Measurements from ENCODE around the gene PDE1C.

The PDE1C gene

GRCh38 chr7:31924251-31924650, 146.0 kb downstream of the PDE1C start:
- no peak overlapping the region for H3K27ac ChIP-seq
- H3K4me3 ChIP-seq, result no peak overlapping the region
- DNase-seq (ENCODE audit: low spot score), result no peak
- no peak for TF ChIP-seq CTCF (IDR thresholded peaks at IDR 0.05)

GRCh38 chr7:31922848-31923247, 147.4 kb downstream of the PDE1C start:
- Histone ChIP-seq H3K4me3 (no peak overlapping the region), H3K27ac (no peak overlapping the region)
- DNase-seq (ENCODE audit: low spot score), result no peak
- TF ChIP-seq CTCF (IDR thresholded peaks at IDR 0.05), result no peak

GRCh38 chr7:31921047-31921446, 149.2 kb downstream of the PDE1C start:
- no peak for DNase-seq (ENCODE audit: low spot score)
- Histone ChIP-seq H3K4me3 (no peak overlapping the region), H3K27ac (no peak overlapping the region)
- no peak for TF ChIP-seq CTCF (IDR thresholded peaks at IDR 0.05)

- no peak for TF ChIP-seq CTCF (IDR thresholded peaks at IDR 0.05)
- DNase-seq (ENCODE audit: low spot score), result no peak
- no peak overlapping the region for H3K4me3 ChIP-seq
- H3K27ac ChIP-seq, result no peak overlapping the region
These were observed 150.4 kb downstream of the PDE1C start for GRCh38 chr7:31919678-31920369.

- Histone ChIP-seq H3K4me3 (no peak overlapping the region), H3K27ac (no peak overlapping the region)
- DNase-seq (ENCODE audit: low spot score), result no peak
- no peak for TF ChIP-seq CTCF (IDR thresholded peaks at IDR 0.05)
These were observed 151.4 kb downstream of the PDE1C start for GRCh38 chr7:31918706-31919393.

GRCh38 chr7:31917256-31917655, 153.0 kb downstream of the PDE1C start:
- H3K4me3 ChIP-seq, result no peak overlapping the region
- no peak for DNase-seq (ENCODE audit: low spot score)
- H3K27ac ChIP-seq, result no peak overlapping the region
- TF ChIP-seq CTCF (IDR thresholded peaks at IDR 0.05), result no peak

GRCh38 chr7:31910191-31910590, 160.0 kb downstream of the PDE1C start:
- no peak for DNase-seq (ENCODE audit: low spot score)
- TF ChIP-seq CTCF (IDR thresholded peaks at IDR 0.05), result no peak
- Histone ChIP-seq H3K4me3 (no peak overlapping the region), H3K27ac (no peak overlapping the region)
